OCI-M2 (cell line): ENCODE data around the gene ACHE.
"Not testable (repeated sequence)": the region's sequence is repeated elsewhere in the genome, so short reads cannot be mapped to it uniquely, and the experiment has no call there.

Source experiments
- DNase-seq: peaks from one replicate; lab custom pipeline; 2025; ENCODE audit not compliant: unreplicated experiment; lab: John Stamatoyannopoulos, UW

Gene ACHE

DNA sequence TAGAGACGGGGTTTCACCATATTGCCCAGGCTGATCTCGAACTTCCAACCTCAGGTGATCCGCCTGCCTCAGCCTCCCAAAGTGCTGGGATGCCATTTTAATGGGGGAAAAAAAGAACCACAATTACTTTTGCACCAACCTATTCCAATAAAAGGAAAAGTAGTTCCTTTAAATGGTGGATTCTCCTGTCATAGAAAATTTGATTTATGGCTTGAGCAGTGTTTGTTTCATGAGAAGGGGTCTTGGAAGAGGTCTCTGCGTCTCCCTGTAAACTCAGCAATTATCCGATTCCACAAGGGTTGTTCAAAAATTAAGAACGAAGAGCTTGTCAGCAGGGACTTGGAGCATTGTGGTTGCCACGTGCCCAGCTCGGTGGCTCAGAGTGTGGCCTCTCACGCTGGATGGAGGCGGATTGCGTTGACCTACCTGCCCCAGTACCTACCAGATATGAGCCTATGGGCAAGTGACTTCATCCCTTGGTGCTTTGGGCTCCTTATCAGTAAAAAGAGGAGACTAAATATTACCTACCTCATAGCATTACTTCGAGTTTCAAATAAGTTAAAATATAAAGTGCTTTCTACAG is 31.3 kb downstream of the ACHE start:
- DNase-seq = no peak

DNA sequence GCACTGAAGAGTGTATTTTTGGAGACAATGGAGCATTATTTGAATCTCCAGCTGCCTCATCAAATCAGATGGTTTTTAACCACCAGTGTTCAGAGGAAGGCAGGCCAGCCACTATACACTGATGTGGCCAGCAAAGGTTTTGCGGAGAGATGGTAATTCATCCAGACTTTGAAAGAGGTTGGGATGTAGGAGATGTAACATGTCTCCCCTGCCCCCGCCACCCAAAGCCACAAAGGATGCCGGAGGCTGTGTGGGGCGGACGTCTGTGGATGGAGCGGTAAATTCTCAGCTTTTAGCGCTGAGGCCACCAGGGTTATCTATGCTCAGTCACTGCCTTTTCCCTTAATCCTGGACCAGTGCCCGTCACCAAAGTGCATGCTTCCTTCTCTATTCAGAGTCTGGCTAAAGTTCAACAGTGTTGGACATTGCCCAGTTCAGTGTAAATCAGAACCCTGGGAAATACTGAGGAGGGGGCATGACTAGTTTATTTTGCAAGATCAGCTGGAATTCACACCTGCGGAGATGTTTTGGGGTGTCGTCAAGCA is 32.2 kb downstream of the ACHE start:
- no peak for DNase-seq

DNA sequence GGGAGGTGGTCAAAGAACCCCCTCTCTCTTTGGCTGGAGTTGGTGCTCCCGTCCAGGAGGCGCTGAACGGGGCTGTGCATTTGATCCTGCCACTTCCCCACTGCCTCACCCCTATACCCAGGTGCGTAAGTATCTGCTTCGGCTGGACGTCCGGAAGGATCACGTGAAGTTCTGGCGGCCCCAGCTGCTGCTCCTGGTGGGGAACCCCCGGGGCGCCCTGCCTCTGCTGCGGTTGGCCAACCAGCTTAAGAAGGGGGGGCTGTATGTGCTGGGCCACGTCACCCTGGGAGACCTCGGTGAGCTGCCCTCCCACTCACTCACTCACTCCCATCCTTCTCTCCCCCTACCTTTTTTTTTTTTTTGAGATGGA is 34.1 kb downstream of the ACHE start:
- no peak for DNase-seq

DNA sequence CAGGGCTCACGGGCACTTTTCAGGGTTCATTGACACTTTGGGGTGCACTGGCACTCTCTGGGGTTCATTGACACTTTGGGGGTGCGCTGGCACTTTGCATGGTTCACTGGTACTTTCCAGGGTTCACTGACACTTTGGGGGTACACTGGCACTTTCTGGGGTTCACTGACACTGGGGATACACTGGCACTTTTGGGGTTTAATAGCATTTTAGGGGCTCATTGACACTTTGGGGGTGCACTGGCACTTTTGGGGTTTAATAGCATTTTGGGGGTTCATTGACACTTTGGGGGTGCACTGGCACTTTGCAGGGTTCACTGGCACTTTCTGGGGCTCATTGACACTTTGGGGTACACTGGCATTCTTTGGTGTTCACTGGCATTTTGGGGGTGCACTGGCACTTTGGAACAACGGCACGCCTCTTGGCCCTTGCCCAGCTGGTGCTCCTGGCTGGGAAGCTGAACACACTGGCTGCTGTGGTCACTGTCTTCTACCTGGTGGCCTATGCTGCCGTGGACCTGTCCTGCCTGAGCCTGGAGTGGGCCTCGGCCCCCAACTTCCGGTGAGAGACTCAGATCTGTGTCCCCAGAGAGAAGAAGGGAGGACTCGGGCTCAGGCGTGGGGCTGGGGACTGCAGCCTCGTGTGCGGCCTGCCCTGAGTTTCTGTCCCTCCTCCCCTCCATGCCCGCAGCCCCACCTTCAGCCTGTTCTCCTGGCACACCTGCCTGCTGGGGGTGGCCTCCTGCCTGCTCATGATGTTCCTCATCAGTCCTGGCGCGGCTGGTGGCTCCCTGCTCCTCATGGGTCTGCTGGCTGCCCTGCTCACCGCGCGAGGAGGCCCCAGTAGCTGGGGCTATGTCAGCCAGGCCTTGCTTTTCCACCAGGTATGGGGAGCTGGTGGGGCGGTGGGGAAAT is 34.7 kb downstream of the ACHE start:
- no peak for DNase-seq

DNA sequence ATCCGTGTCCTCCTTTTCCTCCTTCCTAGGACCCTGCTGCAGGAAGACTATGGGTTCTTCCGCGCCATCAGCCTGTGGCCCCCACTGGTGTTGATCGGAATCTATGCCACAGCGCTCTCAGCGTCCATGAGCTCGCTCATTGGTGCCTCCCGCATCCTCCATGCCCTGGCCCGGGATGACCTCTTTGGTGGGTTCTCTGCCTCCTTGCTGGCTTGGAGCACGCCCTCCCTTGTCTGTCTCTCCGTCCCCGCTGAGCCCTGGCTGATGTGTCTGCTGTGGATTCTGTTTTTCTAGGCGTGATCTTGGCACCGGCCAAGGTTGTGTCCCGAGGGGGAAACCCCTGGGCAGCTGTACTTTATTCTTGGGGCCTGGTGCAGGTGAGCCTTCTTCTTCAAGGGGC is 35.8 kb downstream of the ACHE start:
- no peak for DNase-seq

DNA sequence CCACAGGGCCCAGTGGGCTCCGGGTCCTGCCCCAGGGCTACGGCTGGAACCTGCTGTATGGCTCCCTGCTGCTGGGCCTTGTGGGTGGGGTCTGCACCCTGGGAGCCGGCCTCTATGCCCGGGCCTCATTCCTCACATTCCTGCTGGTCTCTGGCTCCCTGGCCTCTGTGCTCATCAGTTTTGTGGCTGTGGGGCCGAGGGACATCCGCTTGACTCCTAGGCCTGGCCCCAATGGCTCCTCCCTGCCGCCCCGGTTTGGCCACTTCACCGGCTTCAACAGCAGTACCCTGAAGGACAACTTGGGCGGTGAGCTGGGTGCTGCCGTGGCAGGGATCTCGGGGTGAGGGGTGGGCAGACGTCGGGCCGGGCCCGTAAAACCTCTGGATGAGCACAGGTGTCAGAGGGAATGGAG is 38.8 kb downstream of the ACHE start:
- DNase-seq = no peak

DNA sequence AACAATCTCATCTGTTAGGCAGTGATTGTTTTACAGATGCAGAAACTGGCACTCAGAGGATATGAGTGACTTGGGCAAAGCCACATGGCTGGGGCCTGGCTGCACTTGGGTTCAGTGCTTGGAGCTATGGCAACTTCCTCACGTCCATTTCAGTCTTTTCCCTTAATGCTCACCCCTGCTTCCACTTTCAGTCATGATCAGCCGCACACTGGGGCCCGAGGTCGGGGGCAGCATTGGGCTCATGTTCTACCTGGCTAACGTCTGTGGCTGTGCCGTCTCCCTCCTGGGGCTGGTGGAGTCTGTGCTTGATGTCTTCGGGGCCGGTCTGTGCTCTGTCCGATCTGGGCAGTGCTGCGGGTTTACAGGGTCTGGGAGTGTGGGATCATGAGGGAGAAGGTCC is 40.2 kb downstream of the ACHE start:
- DNase-seq = no peak

DNA sequence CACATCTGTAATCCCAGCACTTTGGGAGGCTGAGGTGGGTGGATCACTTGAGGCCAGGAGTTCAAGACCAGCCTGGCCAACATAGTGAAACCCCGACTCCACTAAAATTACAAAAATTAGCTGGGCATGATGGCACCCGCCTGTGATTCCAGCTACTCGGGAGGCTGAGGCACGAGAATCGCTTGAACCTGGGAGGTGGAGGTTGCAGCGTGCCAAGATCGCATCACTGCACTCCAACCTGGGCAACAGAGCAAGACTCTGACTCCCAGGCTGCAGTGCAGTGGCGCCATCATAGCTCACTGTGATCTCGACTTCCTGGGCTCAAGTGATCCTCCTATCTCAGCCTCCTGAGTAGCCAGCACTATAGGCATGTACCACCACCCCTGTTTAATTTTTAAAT is 40.8 kb downstream of the ACHE start:
- not testable (repeated sequence) for DNase-seq

DNA sequence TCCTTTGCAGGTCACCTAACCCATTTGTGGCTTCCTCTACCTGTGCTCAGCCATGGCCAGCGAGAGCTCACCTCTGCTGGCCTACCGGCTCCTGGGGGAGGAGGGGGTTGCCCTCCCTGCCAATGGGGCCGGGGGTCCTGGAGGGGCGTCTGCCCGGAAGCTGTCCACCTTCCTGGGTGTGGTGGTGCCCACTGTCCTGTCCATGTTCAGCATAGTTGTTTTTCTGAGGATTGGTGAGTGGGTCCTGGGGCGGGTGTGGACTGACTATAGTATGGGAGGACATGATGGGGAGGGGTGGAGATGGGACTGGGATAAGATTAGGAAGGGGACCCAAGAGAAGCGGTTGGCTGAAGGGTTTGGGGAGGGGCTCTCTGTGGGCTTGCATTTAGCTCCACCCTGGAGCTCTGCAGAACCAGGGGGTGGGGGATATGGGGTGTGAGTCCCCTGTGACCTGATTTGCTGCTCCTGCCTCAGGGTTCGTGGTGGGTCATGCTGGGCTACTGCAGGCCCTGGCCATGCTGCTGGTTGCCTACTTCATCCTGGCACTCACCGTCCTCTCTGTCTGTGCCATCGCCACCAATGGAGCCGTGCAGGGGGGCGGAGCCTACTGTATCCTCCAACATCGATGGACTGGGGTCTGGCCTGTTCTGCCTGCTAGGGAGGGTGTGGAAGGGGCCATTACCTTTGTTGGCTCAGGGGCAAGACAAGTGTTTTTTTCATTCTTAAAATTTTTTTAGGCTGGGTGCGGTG is 41.4 kb downstream of the ACHE start:
- DNase-seq = no peak

DNA sequence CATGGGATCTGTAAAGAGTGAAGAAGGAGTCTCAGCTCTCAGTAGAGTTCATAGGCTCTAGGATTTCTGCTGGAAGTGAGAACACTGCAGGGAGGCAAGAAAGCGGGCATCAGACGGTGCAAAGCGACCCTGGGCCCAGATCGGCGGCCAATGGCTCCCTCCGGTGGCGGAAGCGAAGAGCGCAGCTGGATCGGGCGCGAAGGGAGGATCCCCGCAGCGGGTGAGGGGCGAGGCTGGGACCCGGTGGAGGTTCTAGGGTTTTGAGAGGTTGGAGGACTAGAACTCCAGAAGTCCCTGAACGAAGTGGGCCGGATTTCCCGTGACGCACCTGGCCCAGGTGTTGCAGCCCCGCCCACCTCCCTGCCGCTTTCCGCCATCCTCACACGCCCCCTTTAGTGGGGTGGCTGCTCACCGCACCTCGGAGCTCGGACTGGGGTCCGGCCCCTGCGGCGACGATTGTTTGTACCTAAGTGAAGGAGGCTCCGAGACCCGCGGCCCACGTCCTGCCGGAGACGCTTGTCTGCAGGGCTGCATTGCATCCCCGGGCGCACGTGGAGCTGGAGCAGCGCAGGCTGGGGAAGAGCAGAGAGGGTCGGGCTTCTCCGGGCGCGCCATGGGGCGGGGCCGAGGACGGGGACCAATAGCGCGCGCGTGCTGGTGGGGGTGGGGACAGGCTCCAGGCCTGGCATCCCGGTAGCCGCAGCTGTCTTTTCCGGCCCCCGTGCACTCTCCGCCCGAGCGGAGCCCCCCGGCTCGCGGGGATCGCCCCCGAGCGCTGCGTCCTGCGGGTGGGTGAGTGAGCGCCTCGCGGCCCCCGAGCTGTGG is 43.4 kb downstream of the ACHE start, which contains the start of gene SLC12A9:
Gene SLC12A9 (plus strand): TSS at position 666 of the 825 bp plus-strand sequence. CDS start 1,485 bp downstream, outside the sequence.
- no peak for DNase-seq

DNA sequence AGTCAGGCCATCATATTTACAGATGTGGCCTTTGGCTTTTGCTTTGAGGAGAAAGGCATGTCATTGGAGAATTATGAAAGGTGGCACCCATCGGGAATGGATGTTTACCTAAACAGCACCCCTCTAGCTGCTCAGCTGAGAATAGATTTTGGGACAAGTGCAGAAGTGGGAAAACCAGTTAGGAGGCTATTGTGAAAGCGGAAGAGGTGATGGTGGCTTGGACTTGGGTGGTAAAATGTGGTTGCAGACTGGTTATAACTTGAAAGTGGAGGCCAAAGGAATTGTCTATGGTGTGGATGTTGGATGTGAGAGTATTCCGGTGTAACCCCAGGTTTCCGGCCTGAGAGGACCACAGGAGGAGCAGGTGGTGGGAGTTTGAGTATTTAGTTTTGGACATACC is 48.3 kb downstream of the ACHE start:
- DNase-seq = no peak

DNA sequence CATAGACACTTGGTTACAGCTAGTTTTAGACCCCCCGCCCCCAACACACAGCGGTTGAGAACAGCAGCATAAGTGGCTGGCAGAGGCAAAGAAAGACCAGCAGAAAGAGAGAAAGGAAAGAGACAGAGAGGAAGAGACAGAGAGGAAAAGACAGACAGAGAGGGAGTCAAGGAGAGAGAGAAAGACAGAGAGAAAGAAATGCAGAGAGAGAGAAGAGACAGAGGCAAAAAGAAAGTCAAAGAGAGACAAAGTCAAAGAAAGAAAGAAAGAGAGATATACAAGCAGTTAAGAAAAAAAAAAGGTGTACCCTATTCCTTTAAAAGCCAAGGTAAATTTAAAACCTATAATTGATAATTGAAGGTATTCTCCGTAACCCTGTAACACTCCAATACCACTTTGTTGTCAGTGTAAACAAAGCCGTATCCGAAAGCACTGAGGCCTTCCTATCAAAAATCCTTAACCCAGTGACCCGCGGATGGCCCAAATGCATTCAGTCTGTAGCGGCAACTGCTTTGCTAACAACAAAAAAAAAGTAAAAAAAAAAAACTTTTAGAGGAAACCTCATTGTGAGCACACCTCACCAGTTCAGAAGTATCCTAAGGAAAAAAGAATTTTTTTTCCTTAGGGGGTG is 55.1 kb downstream of the ACHE start:
- DNase-seq = no peak
